ENCODE measurements around the gene IFNA14.

DNA sequence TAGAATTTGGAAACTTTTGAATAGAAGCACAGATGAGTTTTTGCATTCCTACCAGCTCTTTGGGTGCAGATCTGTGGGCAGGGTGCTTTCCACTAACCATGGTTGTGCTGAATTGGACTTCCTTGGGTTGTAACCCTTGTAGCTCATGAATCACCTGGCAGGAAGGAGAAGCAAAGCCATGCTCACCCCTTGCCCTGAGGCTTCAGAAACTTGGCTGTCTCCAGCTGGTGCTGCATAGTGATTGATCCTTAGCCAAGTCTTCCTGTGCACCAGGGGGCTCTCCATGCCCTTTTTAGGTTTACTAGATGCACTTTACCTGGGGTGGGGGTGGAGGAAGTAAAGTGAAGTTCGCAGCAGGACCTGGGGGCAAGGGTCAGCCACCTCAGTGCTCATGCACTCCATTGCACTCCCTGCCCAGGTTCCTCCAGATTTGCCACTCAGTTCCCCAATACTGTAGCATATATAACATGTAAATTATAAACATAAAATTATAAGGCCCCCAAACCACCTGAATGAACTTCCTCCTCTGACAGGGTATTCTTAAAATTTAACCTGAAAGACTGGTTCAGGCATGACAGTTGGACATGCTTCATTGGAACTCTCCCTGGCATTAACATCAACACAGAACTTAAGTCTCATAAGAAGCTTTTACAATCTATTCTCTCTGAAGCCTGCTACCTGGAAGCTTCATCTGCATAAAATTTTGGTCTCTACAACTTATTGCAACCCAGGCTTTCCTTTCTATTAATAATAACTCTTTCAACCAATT lies 25.8 kb upstream of the IFNA14 start:
- TF ChIP-seq, protein P1, sequence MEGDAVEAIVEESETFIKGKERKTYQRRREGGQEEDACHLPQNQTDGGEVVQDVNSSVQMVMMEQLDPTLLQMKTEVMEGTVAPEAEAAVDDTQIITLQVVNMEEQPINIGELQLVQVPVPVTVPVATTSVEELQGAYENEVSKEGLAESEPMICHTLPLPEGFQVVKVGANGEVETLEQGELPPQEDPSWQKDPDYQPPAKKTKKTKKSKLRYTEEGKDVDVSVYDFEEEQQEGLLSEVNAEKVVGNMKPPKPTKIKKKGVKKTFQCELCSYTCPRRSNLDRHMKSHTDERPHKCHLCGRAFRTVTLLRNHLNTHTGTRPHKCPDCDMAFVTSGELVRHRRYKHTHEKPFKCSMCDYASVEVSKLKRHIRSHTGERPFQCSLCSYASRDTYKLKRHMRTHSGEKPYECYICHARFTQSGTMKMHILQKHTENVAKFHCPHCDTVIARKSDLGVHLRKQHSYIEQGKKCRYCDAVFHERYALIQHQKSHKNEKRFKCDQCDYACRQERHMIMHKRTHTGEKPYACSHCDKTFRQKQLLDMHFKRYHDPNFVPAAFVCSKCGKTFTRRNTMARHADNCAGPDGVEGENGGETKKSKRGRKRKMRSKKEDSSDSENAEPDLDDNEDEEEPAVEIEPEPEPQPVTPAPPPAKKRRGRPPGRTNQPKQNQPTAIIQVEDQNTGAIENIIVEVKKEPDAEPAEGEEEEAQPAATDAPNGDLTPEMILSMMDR (conservative IDR thresholded peaks at IDR 0.05 in 1 of 2, IDR thresholded peaks at IDR 0.05 in 1 of 2; ENCODE audit: extremely low read depth in 1 of 2, insufficient read depth in 1 of 2, low read depth in 1 of 2, low read length in 2 of 2), result no peak
- no peak for TF ChIP-seq EZH2 (IDR thresholded peaks at IDR 0.05; ENCODE audit: borderline replicate concordance, low read length)

Measured in mammary epithelial cell (primary cell).